ENCODE data around the gene COX20.

The COX20 gene

DNA sequence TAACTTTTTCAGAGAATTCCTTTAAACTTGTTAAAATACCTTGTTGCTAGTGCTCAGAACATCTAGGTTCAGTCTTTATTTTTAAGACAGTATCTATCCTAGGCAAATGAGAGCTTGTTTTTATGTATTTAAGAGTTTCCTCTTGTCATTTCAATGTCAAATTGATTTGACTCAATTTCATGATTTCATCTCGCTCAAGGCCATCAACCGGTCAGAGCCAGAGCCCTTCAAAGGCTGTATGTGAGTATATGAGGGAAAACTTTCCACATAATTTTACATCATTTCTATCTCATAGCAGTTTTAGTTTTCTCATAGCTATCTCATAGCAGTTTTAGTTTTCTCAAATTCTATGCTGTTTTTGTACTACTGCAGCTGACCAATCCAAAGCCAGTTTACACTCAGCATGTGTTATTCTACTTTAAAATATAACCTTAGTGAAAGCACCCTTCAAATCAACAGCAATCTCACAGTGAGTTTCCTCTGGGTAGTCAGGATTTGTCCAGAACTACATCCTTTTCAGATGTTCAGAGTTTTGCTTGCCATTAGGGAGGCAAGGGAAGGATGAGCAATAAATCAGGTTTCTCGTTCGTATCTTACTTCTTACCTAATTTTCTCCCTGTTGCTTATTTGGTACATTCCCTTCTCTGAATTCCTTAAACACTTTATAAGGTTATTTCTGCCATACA lies 16.2 kb downstream of the COX20 start:
- TF ChIP-seq, protein P1, sequence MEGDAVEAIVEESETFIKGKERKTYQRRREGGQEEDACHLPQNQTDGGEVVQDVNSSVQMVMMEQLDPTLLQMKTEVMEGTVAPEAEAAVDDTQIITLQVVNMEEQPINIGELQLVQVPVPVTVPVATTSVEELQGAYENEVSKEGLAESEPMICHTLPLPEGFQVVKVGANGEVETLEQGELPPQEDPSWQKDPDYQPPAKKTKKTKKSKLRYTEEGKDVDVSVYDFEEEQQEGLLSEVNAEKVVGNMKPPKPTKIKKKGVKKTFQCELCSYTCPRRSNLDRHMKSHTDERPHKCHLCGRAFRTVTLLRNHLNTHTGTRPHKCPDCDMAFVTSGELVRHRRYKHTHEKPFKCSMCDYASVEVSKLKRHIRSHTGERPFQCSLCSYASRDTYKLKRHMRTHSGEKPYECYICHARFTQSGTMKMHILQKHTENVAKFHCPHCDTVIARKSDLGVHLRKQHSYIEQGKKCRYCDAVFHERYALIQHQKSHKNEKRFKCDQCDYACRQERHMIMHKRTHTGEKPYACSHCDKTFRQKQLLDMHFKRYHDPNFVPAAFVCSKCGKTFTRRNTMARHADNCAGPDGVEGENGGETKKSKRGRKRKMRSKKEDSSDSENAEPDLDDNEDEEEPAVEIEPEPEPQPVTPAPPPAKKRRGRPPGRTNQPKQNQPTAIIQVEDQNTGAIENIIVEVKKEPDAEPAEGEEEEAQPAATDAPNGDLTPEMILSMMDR (conservative IDR thresholded peaks at IDR 0.05; ENCODE audit: low read depth, low read length): no peak
- no peak for DNase-seq (ENCODE audit: low read depth)

DNA sequence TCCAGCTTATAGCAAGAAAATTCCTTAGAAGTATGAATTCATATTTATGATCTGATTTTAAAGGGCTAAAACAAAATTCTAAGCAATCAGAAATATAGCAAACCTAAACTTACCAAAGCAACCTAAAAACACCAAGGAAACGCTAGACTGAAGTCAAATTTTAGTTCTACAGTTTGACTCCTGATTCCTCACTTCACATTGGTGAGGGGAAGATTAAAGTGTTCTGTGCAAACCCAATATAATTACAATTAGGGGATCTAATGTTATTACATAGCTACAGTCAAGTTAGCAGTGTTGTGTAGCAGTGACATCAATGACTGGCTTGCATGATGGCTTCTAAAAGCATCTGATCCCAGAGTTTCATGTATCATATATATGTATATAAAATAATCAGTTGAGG lies 17.2 kb downstream of the COX20 start:
- DNase-seq (ENCODE audit: low read depth): no peak
- TF ChIP-seq, protein P1 (conservative IDR thresholded peaks at IDR 0.05; ENCODE audit: low read depth, low read length): no peak
- no peak overlapping the region for H3K4me3 ChIP-seq (ENCODE audit: low read length)

More for the DNA sequence above, 16.2 kb downstream of the COX20 start:
- no peak overlapping the region for H3K4me3 ChIP-seq (ENCODE audit: low read length)

DNA sequence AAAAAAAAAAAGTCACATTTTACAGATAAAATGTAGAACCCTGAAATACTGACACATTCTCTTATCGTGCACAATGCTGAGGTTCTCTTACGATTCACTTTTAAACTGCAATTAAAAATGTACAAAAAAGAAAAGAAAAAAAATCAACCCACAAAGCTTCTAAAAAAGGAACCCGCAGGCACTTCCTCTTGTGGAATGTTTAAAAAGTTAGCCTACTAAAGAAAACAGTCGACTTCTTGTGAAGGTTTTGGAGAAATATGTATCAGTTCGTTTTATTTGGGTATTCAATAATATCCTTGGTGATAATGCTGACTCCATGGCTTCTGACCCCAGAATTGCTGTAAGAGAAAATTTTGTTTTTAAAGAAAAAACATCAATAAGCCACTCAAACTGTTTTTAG lies 18.7 kb downstream of the COX20 start:
- TF ChIP-seq, protein P1 (conservative IDR thresholded peaks at IDR 0.05; ENCODE audit: low read depth, low read length): no peak
- no peak overlapping the region for H3K4me3 ChIP-seq (ENCODE audit: low read length)
- no peak for DNase-seq (ENCODE audit: low read depth)

DNA sequence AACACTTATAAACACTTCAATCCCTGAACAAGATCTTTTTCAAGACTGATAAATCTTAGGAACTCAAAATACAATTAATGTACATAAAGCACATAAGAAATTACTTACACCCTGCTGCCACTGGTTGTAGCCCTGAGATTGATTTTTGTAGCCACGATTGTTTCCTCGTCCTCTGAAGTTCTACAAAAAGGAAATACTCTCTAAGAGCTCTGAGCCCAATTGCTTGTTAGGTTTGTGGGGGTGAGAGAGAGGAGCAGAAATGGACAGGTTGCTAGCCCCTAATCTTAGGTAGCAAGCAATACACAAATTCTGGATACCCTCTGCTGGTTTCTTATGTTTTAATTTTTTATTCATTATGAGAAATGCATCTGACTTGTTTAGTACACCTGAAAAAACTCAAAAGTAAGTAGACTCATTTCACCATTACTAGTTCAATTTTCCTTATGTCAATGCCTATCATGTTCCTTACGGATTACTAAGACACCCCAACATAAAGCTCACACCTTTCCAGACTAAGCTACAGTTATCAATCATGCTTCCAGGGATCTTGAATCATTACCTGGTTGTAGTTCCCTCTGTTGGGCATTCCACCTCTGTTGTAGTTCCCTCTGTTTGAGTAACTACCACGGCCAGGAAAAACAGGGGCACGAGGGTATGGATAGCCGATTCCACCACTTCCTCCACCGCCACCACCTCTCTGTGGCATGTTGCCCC lies 19.6 kb downstream of the COX20 start:
- TF ChIP-seq, protein P1 (conservative IDR thresholded peaks at IDR 0.05; ENCODE audit: low read depth, low read length): no peak
- H3K4me3 ChIP-seq (ENCODE audit: low read length): no peak overlapping the region
- no peak for DNase-seq (ENCODE audit: low read depth)

DNA sequence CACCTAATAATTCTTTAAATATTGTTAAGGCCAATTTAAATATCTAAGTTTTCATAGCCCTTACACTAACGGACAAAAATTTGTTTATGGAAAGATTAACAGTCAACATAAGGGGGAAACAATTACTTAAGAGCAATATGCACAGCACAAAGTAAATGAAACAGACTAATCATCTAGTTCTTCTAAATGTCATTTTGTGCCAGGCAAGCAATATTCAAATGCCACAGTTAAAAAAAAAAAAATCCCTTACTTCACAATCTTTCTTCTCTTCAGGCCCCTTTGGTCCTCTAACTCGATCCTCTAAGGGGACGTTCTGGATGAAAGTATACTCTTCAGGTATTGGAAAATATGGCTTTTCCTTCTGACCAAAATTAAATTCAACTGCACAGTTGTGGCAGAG lies 22.3 kb downstream of the COX20 start:
- H3K4me3 ChIP-seq (ENCODE audit: low read length): no peak overlapping the region
- DNase-seq (ENCODE audit: low read depth): no peak
- TF ChIP-seq, protein P1 (conservative IDR thresholded peaks at IDR 0.05; ENCODE audit: low read depth, low read length): no peak

DNA sequence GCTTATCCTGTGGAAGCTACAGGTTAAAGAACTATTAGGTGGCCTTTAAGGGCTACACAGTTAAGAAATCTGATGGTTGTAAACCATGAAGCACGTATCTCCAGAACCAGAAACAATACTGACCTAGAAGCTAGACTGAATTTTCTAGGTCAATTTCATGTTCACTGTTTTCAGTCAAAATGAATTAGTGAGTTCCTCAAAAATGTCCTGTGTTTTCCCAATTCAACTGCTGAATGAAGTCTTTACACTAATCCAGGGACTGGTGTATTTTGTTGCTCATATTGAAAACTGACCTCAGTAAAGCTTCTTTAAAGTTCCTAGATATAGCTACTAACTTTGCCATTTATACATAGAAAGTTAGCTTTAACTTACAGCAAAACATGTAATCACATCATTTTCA lies 22.9 kb downstream of the COX20 start:
- TF ChIP-seq, protein P1 (conservative IDR thresholded peaks at IDR 0.05; ENCODE audit: low read depth, low read length): no peak
- no peak for DNase-seq (ENCODE audit: low read depth)
- H3K4me3 ChIP-seq (ENCODE audit: low read length): no peak overlapping the region

DNA sequence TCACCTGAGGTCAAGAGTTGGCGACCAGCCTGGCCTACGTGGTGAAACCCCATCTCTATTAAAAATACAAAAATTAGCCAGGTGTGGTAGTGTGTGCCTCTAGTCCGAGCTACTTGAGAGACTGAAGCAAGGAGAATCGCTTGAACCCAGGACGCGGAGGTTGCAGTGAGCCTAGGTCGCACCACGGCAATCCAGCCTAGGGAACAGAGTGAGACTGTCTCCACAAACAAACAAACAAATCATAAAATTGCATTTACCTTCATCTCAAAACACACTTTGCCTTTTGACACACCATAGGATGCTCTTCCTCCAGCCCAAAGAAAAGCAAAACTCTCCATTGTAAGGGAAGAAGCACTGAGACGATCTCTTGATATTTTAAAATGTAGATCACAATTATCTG lies 24.6 kb downstream of the COX20 start:
- TF ChIP-seq, protein P1 (conservative IDR thresholded peaks at IDR 0.05; ENCODE audit: low read depth, low read length): no peak
- no peak for DNase-seq (ENCODE audit: low read depth)
- H3K4me3 ChIP-seq (ENCODE audit: low read length): no peak overlapping the region

All from retinal pigment epithelial cell (primary cell).